ENCODE measurements around the gene FEM1B.

GRCh38 chr15:68303134-68303533 is 25.6 kb downstream of the FEM1B start:
- TF ChIP-seq CTCF (IDR thresholded peaks at IDR 0.05) = no peak
- no peak for TF ChIP-seq POLR2A (IDR thresholded peaks at IDR 0.05)
